Left renal pelvis (tissue), 4 donors: ENCODE measurements around the gene PLCG2. TPM values are rescaled to one million over a fixed set of nuclear protein-coding genes. Genes with fewer than 3 reads are reported as not detected.

ENCODE experiments used
- DNase-seq, 4 donors: peaks; one replicate each; pipeline ENCODE4 v3.0.0-alpha.2; 2013; ENCODE audit warnings: low read depth in 4 of 4, low spot score in 3 of 4
- polyA plus RNA-seq, 4 donors: library from polyadenylated mRNA; unstranded; fragments of 120-200 nt; gene quantifications; one replicate each; pipeline ENCODE4 v1.2.1, GENCODE V29; 2013; ENCODE audit not compliant: insufficient read length in 4 of 4

PLCG2 gene
- polyA plus RNA-seq, 4 donors = 6.3 to 48.0 (median 41.4) TPM

GRCh38 chr16:81810894-81811538 lies 31.9 kb downstream of the PLCG2 start:
- no peak for DNase-seq

DNA sequence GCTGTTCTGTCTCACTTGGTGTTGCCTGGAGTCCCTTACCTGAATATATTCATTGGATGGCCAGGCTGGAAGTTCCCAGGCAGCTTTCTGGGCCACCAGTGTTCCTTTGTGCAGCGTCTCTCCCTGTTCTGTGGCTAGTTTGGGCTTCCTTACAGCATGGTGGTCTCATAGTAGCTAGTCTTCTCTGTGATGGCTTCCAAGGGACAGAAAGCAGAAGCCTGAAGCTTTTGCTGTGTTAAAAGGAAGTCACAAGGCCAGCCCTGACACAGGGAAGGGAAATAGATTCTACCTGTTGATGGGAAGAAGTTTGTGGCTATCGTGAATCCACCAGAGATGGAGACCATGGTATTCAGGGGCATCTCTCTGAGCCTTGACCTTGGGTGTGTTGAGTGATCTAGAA lies 34.6 kb downstream of the PLCG2 start:
- DNase-seq = no peak

DNA sequence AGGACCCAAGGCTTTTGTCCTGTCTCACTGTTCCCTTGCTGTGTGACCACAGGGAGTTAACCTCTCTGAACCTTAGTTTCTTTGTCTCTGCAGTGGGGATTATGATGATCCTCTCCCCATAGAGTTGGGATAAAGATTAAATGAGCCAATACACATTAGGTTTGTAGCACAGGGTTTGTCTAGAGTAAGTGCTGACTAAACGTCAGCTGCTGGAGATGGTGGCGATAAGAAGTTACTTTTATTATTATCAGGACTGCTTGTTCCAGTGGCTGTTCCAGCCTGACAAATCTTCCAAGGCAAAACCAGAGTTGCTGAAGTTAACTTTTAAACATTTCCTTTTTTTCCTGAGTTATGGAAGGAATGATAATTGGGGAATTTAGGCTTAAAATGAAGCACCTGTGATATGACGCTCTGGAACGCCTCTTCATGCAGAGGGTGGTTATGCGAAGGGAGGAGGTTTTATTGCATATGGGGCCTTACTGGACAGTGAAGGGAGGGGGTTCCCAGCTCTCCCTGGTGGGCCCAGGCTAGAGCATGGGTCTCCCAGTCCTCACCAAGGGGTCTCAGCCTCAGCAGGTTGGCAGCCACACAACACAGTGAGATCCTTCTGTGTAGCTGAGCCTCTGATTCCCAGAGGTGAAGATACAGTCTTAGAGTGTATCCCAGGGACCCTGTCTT lies 35.8 kb downstream of the PLCG2 start:
- no peak for DNase-seq

- no peak for DNase-seq
Measured at GRCh38 chr16:81815429-81815766, 36.3 kb downstream of the PLCG2 start.

DNA sequence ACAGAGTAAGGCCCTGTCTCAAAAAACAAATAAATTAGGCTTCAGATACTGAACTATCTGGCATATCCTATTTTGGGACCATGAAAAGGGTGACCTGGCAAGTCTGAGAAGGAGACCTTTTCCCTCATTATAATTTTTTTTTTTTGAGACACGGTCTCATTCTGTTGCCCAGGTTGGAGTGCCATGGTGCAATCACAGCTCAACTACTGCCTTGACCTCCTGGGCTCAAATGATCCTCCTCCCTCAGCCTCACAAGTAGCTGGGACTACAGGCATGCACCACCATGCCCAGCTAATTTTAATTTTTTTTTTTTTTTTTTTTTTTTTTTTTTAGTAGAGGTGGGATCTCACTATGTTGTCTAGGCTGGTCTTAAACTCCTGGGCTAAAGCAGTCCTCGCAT lies 37.3 kb downstream of the PLCG2 start:
- no peak for DNase-seq

DNA sequence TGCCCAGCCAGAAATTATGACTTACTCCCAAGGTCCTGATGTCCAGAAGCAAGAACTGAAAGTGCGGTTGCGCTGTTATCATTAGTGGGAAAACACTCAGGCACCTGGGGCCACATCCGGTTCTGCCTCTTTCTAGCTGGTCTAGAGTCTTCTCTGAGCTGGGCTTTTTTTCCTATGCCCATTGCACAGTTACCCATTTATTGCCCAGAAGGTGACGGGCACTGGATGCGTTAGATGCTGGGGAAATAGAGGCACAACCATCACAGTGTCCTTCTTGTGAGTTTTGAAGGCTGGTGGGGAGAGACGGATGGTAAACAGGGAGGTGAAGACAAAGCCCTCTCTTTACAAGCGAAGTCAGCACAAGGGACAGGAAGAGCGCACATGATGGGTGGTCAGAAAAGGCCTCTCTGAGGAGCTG lies 37.7 kb downstream of the PLCG2 start:
- no peak for DNase-seq

GRCh38 chr16:81817296-81817695 lies 38.2 kb downstream of the PLCG2 start:
- no peak for DNase-seq

DNA sequence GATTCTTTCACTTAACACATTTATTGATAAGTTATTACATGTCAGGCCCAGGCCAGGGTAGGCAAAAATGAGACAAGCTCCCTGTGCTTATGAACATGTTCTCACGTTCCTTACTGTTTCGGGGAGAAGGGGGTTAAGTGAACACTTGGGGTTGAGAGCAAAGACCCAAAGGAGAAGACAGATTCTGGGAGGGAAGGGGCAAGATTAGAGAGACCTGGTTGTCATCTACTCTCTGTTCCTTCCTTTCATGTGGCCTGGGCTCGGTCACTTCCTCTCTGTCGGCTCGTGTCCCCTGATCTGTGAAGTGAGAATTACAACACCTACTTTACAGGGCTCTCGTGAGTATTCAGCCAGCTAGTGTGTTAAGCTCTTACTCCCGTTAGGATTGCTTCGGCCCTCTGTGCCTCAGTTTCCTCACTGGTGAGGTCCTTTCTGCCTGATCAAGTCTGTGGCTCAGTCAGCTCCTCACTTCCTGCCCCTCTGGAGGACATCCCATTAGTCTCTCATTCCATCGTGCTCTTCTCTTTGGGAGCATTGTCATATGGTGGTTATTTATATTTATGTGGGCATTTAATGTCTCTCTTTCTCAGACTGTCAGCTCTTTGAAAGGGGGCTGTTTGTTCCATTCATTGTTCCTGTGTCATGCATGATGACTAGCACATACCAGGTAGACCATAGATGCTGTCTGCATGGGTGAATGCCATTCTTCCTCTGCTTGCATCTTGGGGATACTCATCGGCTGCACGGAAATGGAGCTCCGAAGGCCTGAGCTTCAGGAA lies 38.9 kb downstream of the PLCG2 start:
- DNase-seq = no peak

DNA sequence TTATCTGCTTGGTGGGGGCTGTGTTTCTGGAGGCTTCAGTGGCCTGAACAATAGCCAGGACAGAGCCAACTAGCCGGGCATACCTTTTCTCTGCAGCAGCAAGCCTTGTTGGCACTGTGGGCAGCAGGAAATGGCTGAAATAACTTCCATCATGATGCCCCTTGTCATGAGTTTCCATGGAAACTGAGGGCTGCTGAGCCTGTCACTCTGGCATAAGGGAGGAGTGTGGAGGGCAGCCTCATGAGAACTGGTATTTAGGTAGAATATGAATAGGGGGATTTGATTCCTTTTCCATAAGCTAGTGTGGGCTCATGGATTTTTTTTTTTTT lies 39.4 kb downstream of the PLCG2 start:
- no peak for DNase-seq

GRCh38 chr16:81818905-81819304 lies 39.8 kb downstream of the PLCG2 start:
- no peak for DNase-seq

GRCh38 chr16:81821436-81822128 lies 42.5 kb downstream of the PLCG2 start:
- no peak for DNase-seq

DNA sequence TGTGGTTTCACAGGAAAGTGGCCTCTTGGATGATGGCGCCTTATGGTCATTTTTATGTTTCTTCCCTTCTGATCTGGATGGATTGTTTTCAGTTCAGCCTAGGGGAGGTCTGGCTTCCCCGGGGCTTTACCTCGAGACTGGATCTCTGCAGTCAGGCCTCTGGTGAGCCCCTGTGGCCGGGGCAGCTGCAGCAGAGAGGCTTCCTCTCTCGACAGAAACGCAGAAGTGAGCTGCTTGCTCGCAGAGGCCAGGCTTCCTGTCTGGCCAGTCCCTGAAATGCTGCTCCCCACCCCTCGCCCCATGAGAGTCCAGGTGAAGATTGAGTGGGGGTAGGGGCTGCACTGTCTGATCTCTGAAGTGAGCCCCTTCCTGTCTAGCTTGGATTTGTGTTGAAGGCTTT lies 44.0 kb downstream of the PLCG2 start:
- no peak for DNase-seq

- DNase-seq = no peak
Measured at GRCh38 chr16:81823734-81824133, 44.6 kb downstream of the PLCG2 start.

DNA sequence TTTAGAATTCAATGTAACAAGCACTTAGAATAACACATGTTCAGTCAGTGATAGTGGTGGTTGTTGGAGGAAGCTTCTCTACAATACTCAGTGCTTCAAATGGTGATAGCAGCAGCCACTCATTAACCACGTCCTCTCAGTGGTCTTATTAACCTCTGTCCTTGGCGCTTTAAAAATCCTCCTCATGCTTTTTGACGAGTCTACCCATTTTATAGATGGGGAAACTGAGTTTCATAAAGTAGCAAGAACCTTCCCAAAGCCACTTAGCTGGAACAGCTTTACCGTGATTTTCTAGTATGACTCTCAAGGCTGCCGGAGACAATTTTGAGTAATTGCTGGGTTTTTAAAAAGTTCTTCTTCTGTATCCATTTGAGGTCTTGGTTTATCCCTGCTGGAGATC lies 47.4 kb downstream of the PLCG2 start:
- no peak for DNase-seq

- no peak for DNase-seq
Measured at GRCh38 chr16:81830845-81831540, 51.9 kb downstream of the PLCG2 start.

- DNase-seq = no peak
Measured at GRCh38 chr16:81831722-81832126, 52.6 kb downstream of the PLCG2 start.

DNA sequence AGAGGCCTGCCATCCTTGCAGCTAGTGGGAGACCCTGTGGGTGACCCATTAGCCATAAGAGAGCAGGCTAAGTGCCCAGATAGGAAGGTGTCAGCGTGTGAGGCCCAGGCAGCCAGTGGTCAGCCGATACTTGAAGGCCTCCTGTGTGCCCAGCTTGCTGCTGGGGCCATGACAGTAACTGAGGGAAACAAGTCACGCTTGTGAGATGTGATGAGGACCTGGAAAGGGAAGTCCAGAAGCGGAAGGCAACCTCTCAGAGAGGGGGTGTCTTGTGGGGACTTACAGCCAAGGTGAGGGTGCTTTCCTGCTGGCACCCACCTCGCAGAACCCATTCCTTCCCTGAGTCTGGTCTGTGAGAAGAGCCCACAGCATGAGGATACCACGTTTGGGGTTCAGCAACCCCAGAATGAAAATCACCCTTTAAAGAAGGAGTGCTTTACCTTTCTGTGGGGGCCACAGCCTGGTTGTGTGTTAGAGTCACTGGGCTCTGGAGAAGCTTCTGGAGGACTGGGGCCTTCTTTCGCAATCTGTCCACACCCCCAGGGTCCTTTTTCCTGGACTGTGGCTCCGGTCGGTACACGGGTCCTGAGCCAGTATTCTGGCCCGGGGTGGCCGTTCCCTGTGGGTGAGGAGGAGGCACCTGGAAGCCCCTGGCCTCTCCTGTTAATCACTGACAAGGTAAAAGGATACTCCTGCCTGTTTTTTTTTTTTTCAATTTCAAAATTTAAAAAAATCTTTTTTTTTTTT lies 53.9 kb downstream of the PLCG2 start:
- DNase-seq = no peak

DNA sequence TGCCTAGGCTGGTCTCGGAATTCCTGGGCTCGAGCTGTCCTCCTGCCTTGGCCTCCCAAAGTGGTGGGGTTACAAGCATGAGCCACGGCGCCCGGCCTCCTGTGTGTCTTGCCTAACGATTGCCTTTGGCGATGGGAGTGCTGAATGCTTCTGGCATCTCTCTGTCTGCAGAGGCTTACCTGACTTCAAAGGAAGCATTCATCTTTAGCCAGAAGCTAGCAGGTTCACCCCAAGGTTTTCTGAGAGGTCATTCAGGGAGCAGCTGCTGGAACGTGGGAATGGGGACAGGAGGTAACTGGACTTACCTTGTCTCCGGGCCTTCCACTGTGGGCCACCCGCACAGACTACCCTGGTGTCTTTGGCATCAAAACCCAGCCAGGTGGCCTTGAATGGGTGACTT lies 54.7 kb downstream of the PLCG2 start:
- no peak for DNase-seq

DNA sequence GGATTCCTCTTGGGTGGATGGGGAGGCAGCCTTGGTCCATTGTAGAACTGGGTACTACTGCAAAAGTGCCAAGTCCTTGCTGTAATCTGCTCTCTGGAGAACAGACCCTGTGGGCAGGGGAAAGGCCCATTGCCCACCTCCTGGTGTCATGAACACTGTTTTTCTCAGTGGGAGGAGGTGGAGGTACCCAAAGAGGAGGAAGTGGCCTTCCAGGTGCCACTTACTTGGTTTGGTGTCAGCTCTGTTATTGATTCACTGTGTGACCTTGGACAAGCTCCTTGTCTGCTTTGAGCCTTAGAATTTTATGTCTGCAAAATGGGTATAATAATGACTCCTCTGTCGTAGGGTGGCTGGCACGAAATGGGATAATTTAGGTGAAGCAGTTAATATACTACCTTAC lies 55.8 kb downstream of the PLCG2 start:
- DNase-seq = no peak
